HG02870 (cell line): Measurements from ENCODE around the gene ADAMTSL3.
A peak's percentile ranks its signal among the peaks of the same experiment; 100 is the strongest.
"Not testable (repeated sequence)": the region's sequence is repeated elsewhere in the genome, so short reads cannot be mapped to it uniquely, and the experiment has no call there.

ENCODE experiments used
- ATAC-seq: cut with Tn5 transposase; IDR thresholded peaks from one replicate; pipeline ENCODE4 v1.9.1; 2021; ENCODE audit warnings: mild to moderate bottlenecking, moderate library complexity; ENCODE audit not compliant: unreplicated experiment

ADAMTSL3 gene

GRCh38 chr15:83959477-83959876, 305.6 kb downstream of the ADAMTSL3 start:
- no peak for ATAC-seq

GRCh38 chr15:83960192-83960829, 306.4 kb downstream of the ADAMTSL3 start:
- ATAC-seq, result no peak

GRCh38 chr15:83961311-83961710, 307.4 kb downstream of the ADAMTSL3 start:
- no peak for ATAC-seq

- ATAC-seq, result not testable (repeated sequence)
Measured at GRCh38 chr15:83964967-83965366, 311.0 kb downstream of the ADAMTSL3 start.

- ATAC-seq, result no peak
Measured at GRCh38 chr15:83970295-83970890, 316.5 kb downstream of the ADAMTSL3 start.

GRCh38 chr15:83971992-83972391, 318.1 kb downstream of the ADAMTSL3 start:
- ATAC-seq, result no peak

GRCh38 chr15:83973816-83974215, 319.9 kb downstream of the ADAMTSL3 start:
- no peak for ATAC-seq

GRCh38 chr15:83977992-83978391, 324.1 kb downstream of the ADAMTSL3 start:
- no peak for ATAC-seq

GRCh38 chr15:83978588-83978987, 324.7 kb downstream of the ADAMTSL3 start:
- no peak for ATAC-seq

- no peak for ATAC-seq
Measured at GRCh38 chr15:83980637-83981036, 326.7 kb downstream of the ADAMTSL3 start.

- no peak for ATAC-seq
Measured at GRCh38 chr15:83982748-83983147, 328.8 kb downstream of the ADAMTSL3 start.

GRCh38 chr15:83983634-83984458, 329.9 kb downstream of the ADAMTSL3 start:
- peak; percentile 91 for ATAC-seq

GRCh38 chr15:83984601-83985000, 330.7 kb downstream of the ADAMTSL3 start:
- no peak for ATAC-seq

GRCh38 chr15:83991163-83991562, 337.2 kb downstream of the ADAMTSL3 start:
- no peak for ATAC-seq

- ATAC-seq, result peak; percentile 81
Measured at GRCh38 chr15:83992324-83993031, 338.6 kb downstream of the ADAMTSL3 start.

GRCh38 chr15:83993591-83993990, 339.7 kb downstream of the ADAMTSL3 start:
- ATAC-seq, result no peak

GRCh38 chr15:83998486-83998885, 344.6 kb downstream of the ADAMTSL3 start:
- ATAC-seq, result no peak

- ATAC-seq, result no peak
Measured at GRCh38 chr15:83999396-84000135, 345.6 kb downstream of the ADAMTSL3 start.

- ATAC-seq, result no peak
Measured at GRCh38 chr15:84001037-84001436, 347.1 kb downstream of the ADAMTSL3 start.

- no peak for ATAC-seq
Measured at GRCh38 chr15:84001655-84002054, 347.7 kb downstream of the ADAMTSL3 start.
